ENCODE results near the gene PRMT7.

PRMT7 gene

GRCh38 chr16:68356249-68356918 lies 45.6 kb downstream of the PRMT7 start:
- H3K27ac ChIP-seq = no peak overlapping the region
- TF ChIP-seq CTCF (conservative IDR thresholded peaks at IDR 0.05) = no peak
- TF ChIP-seq ZFX (IDR thresholded peaks at IDR 0.05) = no peak

- no peak overlapping the region for H3K27ac ChIP-seq
- TF ChIP-seq CTCF (conservative IDR thresholded peaks at IDR 0.05) (no peak), ZFX (IDR thresholded peaks at IDR 0.05) (no peak)
Measured at GRCh38 chr16:68356919-68357286, 46.1 kb downstream of the PRMT7 start.

- H3K27ac ChIP-seq = no peak overlapping the region
- TF ChIP-seq ZFX (IDR thresholded peaks at IDR 0.05) (no peak), CTCF (conservative IDR thresholded peaks at IDR 0.05) (no peak)
Measured at GRCh38 chr16:68357521-68357922, 46.7 kb downstream of the PRMT7 start.

GRCh38 chr16:68357923-68358322 lies 47.1 kb downstream of the PRMT7 start:
- H3K27ac ChIP-seq = no peak overlapping the region
- TF ChIP-seq ZFX (IDR thresholded peaks at IDR 0.05) = no peak
- TF ChIP-seq CTCF (conservative IDR thresholded peaks at IDR 0.05) = no peak

- H3K27ac ChIP-seq = no peak overlapping the region
- TF ChIP-seq CTCF (conservative IDR thresholded peaks at IDR 0.05) (no peak), ZFX (IDR thresholded peaks at IDR 0.05) (no peak)
Measured at GRCh38 chr16:68358951-68359350, 48.1 kb downstream of the PRMT7 start.

- no peak for TF ChIP-seq CTCF (conservative IDR thresholded peaks at IDR 0.05)
- no peak for TF ChIP-seq ZFX (IDR thresholded peaks at IDR 0.05)
- no peak overlapping the region for H3K27ac ChIP-seq
Measured at GRCh38 chr16:68359398-68360191, 48.8 kb downstream of the PRMT7 start.

GRCh38 chr16:68360547-68360946 lies 49.7 kb downstream of the PRMT7 start:
- no peak overlapping the region for H3K27ac ChIP-seq
- TF ChIP-seq ZFX (IDR thresholded peaks at IDR 0.05) (no peak), CTCF (conservative IDR thresholded peaks at IDR 0.05) (no peak)
